WTC11 (cell line): ENCODE data around the gene TGFBR2. TPM values are rescaled to one million over a fixed set of nuclear protein-coding genes. Genes with fewer than 3 reads are reported as not detected.

Experiments
- ATAC-seq: fragments of 200-7000 bp; cut with Tn5 transposase; 2 replicates; pipeline ENCODE4 v1.10.0; 2021; ENCODE audit warnings: mild to moderate bottlenecking, moderate library complexity
- CTCF ChIA-PET: fragments of 300-600 bp; sonication (Branson Sonifier 250); formaldehyde crosslinking; loops from one replicate; lab custom pipeline; 2021; ENCODE audit warnings: antibody characterized with exemption; lab: Charles Lee
- POLR2A ChIA-PET: fragments of 350-600 bp; sonication (Branson Sonifier 250); formaldehyde crosslinking; loops from one replicate; lab custom pipeline; 2021; ENCODE audit warnings: antibody characterized with exemption; lab: Charles Lee
- DNase-seq: peaks from one replicate; pipeline ENCODE4 v3.0.0; 2021; ENCODE audit warnings: low spot score
- H3K27ac Mint-ChIP-seq: 2 replicates; pipeline ENCODE4 v1.8.0; 2021; ENCODE audit warnings: mixed read lengths
- H3K27me3 Mint-ChIP-seq: 2 replicates; pipeline ENCODE4 v1.8.0; 2021; ENCODE audit warnings: low read depth, mild to moderate bottlenecking, moderate library complexity, mixed read lengths
- H3K36me3 Mint-ChIP-seq: 2 replicates; pipeline ENCODE4 v1.8.0; 2021; ENCODE audit warnings: mixed read lengths
- H3K4me1 Mint-ChIP-seq: 2 replicates; pipeline ENCODE4 v1.8.0; 2022; ENCODE audit warnings: mixed read lengths
- H3K4me3 Mint-ChIP-seq: 2 replicates; pipeline ENCODE4 v1.8.0; 2021; ENCODE audit warnings: mild to moderate bottlenecking, moderate library complexity, mixed read lengths
- H3K9me3 Mint-ChIP-seq: 2 replicates; pipeline ENCODE4 v1.8.0; 2021; ENCODE audit warnings: mixed read lengths
- AFF4 ChIP-seq: sonication (generic); formaldehyde crosslinking; IDR thresholded peaks from 2 replicates; pipeline ENCODE4 v1.8.1; 2023; ENCODE audit warnings: mild to moderate bottlenecking, missing genetic modification reagents, borderline replicate concordance
- ATF6 ChIP-seq: sonication (generic); formaldehyde crosslinking; IDR thresholded peaks from 2 replicates; pipeline ENCODE4 v1.8.1; 2023; ENCODE audit warnings: mild to moderate bottlenecking, missing genetic modification reagents
- CBFB ChIP-seq: sonication (generic); formaldehyde crosslinking; IDR thresholded peaks from 2 replicates; pipeline ENCODE4 v1.8.1; 2022; ENCODE audit warnings: mild to moderate bottlenecking, low read depth, missing genetic modification reagents
- E2F4 ChIP-seq: sonication (generic); formaldehyde crosslinking; IDR thresholded peaks from 2 replicates; pipeline ENCODE4 v1.8.1; 2022; ENCODE audit warnings: low read depth, mild to moderate bottlenecking, moderate library complexity, missing genetic modification reagents, borderline replicate concordance
- E2F5 ChIP-seq: sonication (generic); formaldehyde crosslinking; IDR thresholded peaks from 2 replicates; pipeline ENCODE4 v1.8.1; 2022; ENCODE audit warnings: mild to moderate bottlenecking, moderate library complexity, missing genetic modification reagents
- ELF4 ChIP-seq: sonication (generic); formaldehyde crosslinking; IDR thresholded peaks from 2 replicates; pipeline ENCODE4 v1.8.1; 2022; ENCODE audit warnings: low read depth, mild to moderate bottlenecking, moderate library complexity, missing genetic modification reagents
- EMX1 ChIP-seq: fragments of 250-450 bp; sonication (Bioruptor Pico); IDR thresholded peaks from 2 replicates; pipeline ENCODE4 v1.8.0; 2021; ENCODE audit warnings: mild to moderate bottlenecking
- GABPB1 ChIP-seq: sonication (generic); formaldehyde crosslinking; IDR thresholded peaks from 2 replicates; pipeline ENCODE4 v1.8.1; 2023; ENCODE audit warnings: mild to moderate bottlenecking, missing genetic modification reagents
- IRF1 ChIP-seq: sonication (generic); formaldehyde crosslinking; IDR thresholded peaks from 2 replicates; pipeline ENCODE4 v1.8.0; 2023; ENCODE audit warnings: missing genetic modification reagents
- IRF2 ChIP-seq: sonication (generic); formaldehyde crosslinking; IDR thresholded peaks from 2 replicates; pipeline ENCODE4 v1.8.0; 2022; ENCODE audit warnings: low read depth, missing genetic modification reagents, borderline replicate concordance
- JUN ChIP-seq: sonication (generic); formaldehyde crosslinking; IDR thresholded peaks from 2 replicates; pipeline ENCODE4 v1.8.0; 2023; ENCODE audit warnings: mild to moderate bottlenecking, missing genetic modification reagents
- KAT7 ChIP-seq: sonication (generic); formaldehyde crosslinking; IDR thresholded peaks from 2 replicates; pipeline ENCODE4 v1.8.1; 2023; ENCODE audit warnings: missing genetic modification reagents, mild to moderate bottlenecking, borderline replicate concordance
- MAX ChIP-seq: sonication (generic); formaldehyde crosslinking; IDR thresholded peaks from 2 replicates; pipeline ENCODE4 v1.8.0; 2022; ENCODE audit warnings: mild to moderate bottlenecking, missing genetic modification reagents
- NFE2L1 ChIP-seq: sonication (generic); formaldehyde crosslinking; IDR thresholded peaks from 2 replicates; pipeline ENCODE4 v1.8.1; 2023; ENCODE audit warnings: missing genetic modification reagents
- NR3C1 ChIP-seq: sonication (generic); formaldehyde crosslinking; conservative IDR thresholded peaks from 2 replicates; pipeline ENCODE4 v1.8.1; 2023; ENCODE audit warnings: low read depth, mild to moderate bottlenecking, missing genetic modification reagents
- PRRX2 ChIP-seq: fragments of 250-450 bp; sonication (Bioruptor Pico); IDR thresholded peaks from 2 replicates; pipeline ENCODE4 v1.8.0; 2021; ENCODE audit warnings: mild to moderate bottlenecking
- RELA ChIP-seq: sonication (generic); formaldehyde crosslinking; IDR thresholded peaks from 2 replicates; pipeline ENCODE4 v1.8.1; 2022; ENCODE audit warnings: missing genetic modification reagents, mild to moderate bottlenecking, borderline replicate concordance
- ZBTB21 ChIP-seq: sonication (generic); formaldehyde crosslinking; IDR thresholded peaks from 2 replicates; pipeline ENCODE4 v1.8.1; 2023; ENCODE audit warnings: mild to moderate bottlenecking, missing genetic modification reagents, borderline replicate concordance
- ZNF219 ChIP-seq: sonication (generic); formaldehyde crosslinking; IDR thresholded peaks from 2 replicates; pipeline ENCODE4 v1.8.0; 2023; ENCODE audit warnings: missing genetic modification reagents, mild to moderate bottlenecking, borderline replicate concordance
- ZNF232 ChIP-seq: sonication (generic); formaldehyde crosslinking; IDR thresholded peaks from 2 replicates; pipeline ENCODE4 v1.8.0; 2022; ENCODE audit warnings: mild to moderate bottlenecking, missing genetic modification reagents
- ZNF281 ChIP-seq: sonication (generic); formaldehyde crosslinking; IDR thresholded peaks from 2 replicates; pipeline ENCODE4 v1.8.0; 2023; ENCODE audit warnings: mild to moderate bottlenecking, missing genetic modification reagents
- ZNF423 ChIP-seq: fragments of 250-450 bp; sonication (Bioruptor Pico); IDR thresholded peaks from 2 replicates; pipeline ENCODE4 v2.1.2; 2022; ENCODE audit warnings: mild to moderate bottlenecking, moderate library complexity
- ZNF425 ChIP-seq: fragments of 250-450 bp; sonication (Bioruptor Pico); conservative IDR thresholded peaks from 2 replicates; pipeline ENCODE4 v1.9.0; 2021; ENCODE audit warnings: mild to moderate bottlenecking
- total RNA-seq: library from RNA; stranded (reverse); gene quantifications from 3 replicates; pipeline ENCODE4 v1.2.3, GENCODE V29; 2021

Gene TGFBR2
- total RNA-seq, 1 experiment from 2014 or later, result 9.6 TPM

- POLR2A ChIA-PET, result no interaction called here
- Mint-ChIP-seq H3K27ac (no peak overlapping the region), H3K4me1 (peaks cover 38% of the 10 kb centered on the region), H3K27me3 (no peaks in the 10 kb centered on the region), H3K4me3 (no peak overlapping the region), H3K36me3 (peaks cover 17% of the 10 kb centered on the region)
- ATAC-seq, result no peak
- CTCF ChIA-PET, result no interaction called here
- TF ChIP-seq ZNF425 (CRISPR knock-in tag) (no peak), ZNF232 (no peak), IRF2 (CRISPR knock-in tag) (no peak), E2F4 (CRISPR knock-in tag) (no peak), EMX1 (CRISPR knock-in tag) (no peak), NR3C1 (no peak), GABPB1 (CRISPR knock-in tag) (no peak), RELA (CRISPR knock-in tag) (no peak), CBFB (CRISPR knock-in tag) (no peak), ELF4 (CRISPR knock-in tag) (no peak), ZNF281 (CRISPR knock-in tag) (no peak)
- TF ChIP-seq, all 79 proteins: peak for 0
- no peak for DNase-seq
- H3K9me3 Mint-ChIP-seq, result no peaks in the 10 kb centered on the region
Measured at GRCh38 chr3:30622047-30622545, 15.7 kb downstream of the TGFBR2 start.

GRCh38 chr3:30622790-30623189 is 16.4 kb downstream of the TGFBR2 start:
- H3K4me3 Mint-ChIP-seq, result no peak overlapping the region
- no peak overlapping the region for H3K27ac Mint-ChIP-seq
- no peaks in the 10 kb centered on the region for H3K9me3 Mint-ChIP-seq
- peaks cover 13% of the 10 kb centered on the region for H3K36me3 Mint-ChIP-seq
- no peak for ATAC-seq
- POLR2A ChIA-PET, result no interaction called here
- no peaks in the 10 kb centered on the region for H3K27me3 Mint-ChIP-seq
- CTCF ChIA-PET, result no interaction called here
- peaks cover 39% of the 10 kb centered on the region for H3K4me1 Mint-ChIP-seq
- no peak for DNase-seq
- TF ChIP-seq E2F5 (CRISPR knock-in tag), result no peak
- TF ChIP-seq ATF6 (CRISPR knock-in tag), result no peak
- no peak for TF ChIP-seq MAX (CRISPR knock-in tag)
- no peak for TF ChIP-seq PRRX2 (CRISPR knock-in tag)
- TF ChIP-seq ZBTB21 (CRISPR knock-in tag), result no peak
- no peak for TF ChIP-seq NFE2L1 (CRISPR knock-in tag)
- no peak for TF ChIP-seq ZNF423 (CRISPR knock-in tag)
- no peak for TF ChIP-seq KAT7
- no peak for TF ChIP-seq ZNF219 (CRISPR knock-in tag)
- TF ChIP-seq AFF4, result no peak
- TF ChIP-seq JUN (CRISPR knock-in tag), result no peak
- no peak for TF ChIP-seq IRF1
